Large intestine (tissue), 3 donors: ENCODE results near the gene MARK1. TPM values are rescaled to one million over a fixed set of nuclear protein-coding genes. Genes with fewer than 3 reads are reported as not detected.
"Not testable (repeated sequence)": the region's sequence is repeated elsewhere in the genome, so short reads cannot be mapped to it uniquely, and the experiment has no call there.

Experiments
- DNase-seq, 2 donors: peaks; one replicate each; pipeline versions ENCODE4 v3.0.0 to v3.0.0-alpha.2; 2013
- H3K27ac ChIP-seq: one replicate; pipeline ENCODE4 v1.5.1; 2013; ENCODE audit warnings: low read length
- H3K27me3 ChIP-seq: 2 replicates; pipeline ENCODE4 v1.6.1; 2013; ENCODE audit warnings: low read length; ENCODE audit not compliant: control insufficient read depth, insufficient read depth
- H3K36me3 ChIP-seq: 2 replicates; pipeline ENCODE4 v1.6.1; 2013; ENCODE audit warnings: low read length; ENCODE audit not compliant: control insufficient read depth, insufficient read depth
- H3K4me1 ChIP-seq: one replicate; pipeline ENCODE4 v1.6.1; 2013; ENCODE audit warnings: low read length; ENCODE audit not compliant: control insufficient read depth, insufficient read depth
- H3K4me3 ChIP-seq: one replicate; pipeline ENCODE4 v1.5.1; 2013; ENCODE audit warnings: low read length
- H3K9me3 ChIP-seq: one replicate; pipeline ENCODE4 v1.6.1; 2013; ENCODE audit warnings: mild to moderate bottlenecking, low read depth, low read length, moderate library complexity; ENCODE audit not compliant: control insufficient read depth
- WGBS: methylation state at CpG from one replicate; pipeline ENCODE4 v1.1.5; 2013; ENCODE audit warnings: low lambda C conversion rate; ENCODE audit not compliant: insufficient coverage; 5-methylcytosine and 5-hydroxymethylcytosine counted together
- polyA plus RNA-seq: library from polyadenylated mRNA; unstranded; fragments of 120-200 nt; gene quantifications from one replicate; pipeline ENCODE4 v1.2.1, GENCODE V29; 2013

Gene MARK1
- polyA plus RNA-seq, 1 donor = 3.9 TPM

GRCh38 chr1:220605651-220606050 lies 77.7 kb downstream of the MARK1 start:
- not testable (repeated sequence) for H3K4me3 ChIP-seq, H3K9me3 ChIP-seq, H3K27ac ChIP-seq, H3K36me3 ChIP-seq, DNase-seq, H3K27me3 ChIP-seq, H3K4me1 ChIP-seq
- WGBS = no CpG with 5 or more reads among the region's 4 CpGs

GRCh38 chr1:220611100-220611499 lies 83.2 kb downstream of the MARK1 start:
- no CpG with 5 or more reads among the region's 11 CpGs for WGBS
- not testable (repeated sequence) for H3K36me3 ChIP-seq, H3K27me3 ChIP-seq, H3K9me3 ChIP-seq, H3K4me1 ChIP-seq, H3K4me3 ChIP-seq, DNase-seq, H3K27ac ChIP-seq

- H3K36me3 ChIP-seq = no peaks in the 10 kb centered on the region
- H3K4me3 ChIP-seq = no peak overlapping the region
- H3K9me3 ChIP-seq = no peaks in the 10 kb centered on the region
- no peaks in the 10 kb centered on the region for H3K27me3 ChIP-seq
- no peak overlapping the region for H3K27ac ChIP-seq
- no peak for DNase-seq
- no peaks in the 10 kb centered on the region for H3K4me1 ChIP-seq
Measured at GRCh38 chr1:220616836-220617235, 88.9 kb downstream of the MARK1 start.

DNA sequence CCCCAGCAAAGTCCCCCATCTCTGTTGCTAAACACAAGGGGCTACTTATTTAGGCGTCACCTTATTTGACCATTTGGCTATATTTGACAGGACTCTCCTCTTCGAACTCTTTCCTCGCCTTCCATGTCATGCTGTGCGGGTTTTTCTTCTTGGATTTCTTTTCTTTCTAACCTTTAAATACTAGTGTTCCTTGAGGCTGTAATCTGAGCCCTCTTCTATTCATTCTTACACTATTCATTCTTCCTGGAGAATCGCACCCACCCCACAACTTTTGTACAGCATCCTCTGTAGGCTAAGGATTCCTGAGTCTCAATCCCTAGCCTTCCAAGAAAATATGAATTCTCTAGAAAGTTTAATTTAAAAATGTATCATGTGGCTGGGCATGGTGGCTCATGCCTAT lies 100.5 kb downstream of the MARK1 start:
- no peaks in the 10 kb centered on the region for H3K36me3 ChIP-seq
- no peak for DNase-seq
- no peak overlapping the region for H3K27ac ChIP-seq
- 83% methylated on average over 1 of the region's 5 CpGs for WGBS
- H3K4me3 ChIP-seq = no peak overlapping the region
- no peaks in the 10 kb centered on the region for H3K9me3 ChIP-seq
- no peaks in the 10 kb centered on the region for H3K4me1 ChIP-seq
- no peaks in the 10 kb centered on the region for H3K27me3 ChIP-seq

GRCh38 chr1:220631238-220631815 lies 103.4 kb downstream of the MARK1 start:
- DNase-seq = no peak
- H3K9me3 ChIP-seq = no peaks in the 10 kb centered on the region
- H3K27me3 ChIP-seq = no peaks in the 10 kb centered on the region
- H3K27ac ChIP-seq = no peak overlapping the region
- H3K36me3 ChIP-seq = no peaks in the 10 kb centered on the region
- no peak overlapping the region for H3K4me3 ChIP-seq
- H3K4me1 ChIP-seq = no peaks in the 10 kb centered on the region
- WGBS = 79% methylated on average over 3 of the region's 4 CpGs

DNA sequence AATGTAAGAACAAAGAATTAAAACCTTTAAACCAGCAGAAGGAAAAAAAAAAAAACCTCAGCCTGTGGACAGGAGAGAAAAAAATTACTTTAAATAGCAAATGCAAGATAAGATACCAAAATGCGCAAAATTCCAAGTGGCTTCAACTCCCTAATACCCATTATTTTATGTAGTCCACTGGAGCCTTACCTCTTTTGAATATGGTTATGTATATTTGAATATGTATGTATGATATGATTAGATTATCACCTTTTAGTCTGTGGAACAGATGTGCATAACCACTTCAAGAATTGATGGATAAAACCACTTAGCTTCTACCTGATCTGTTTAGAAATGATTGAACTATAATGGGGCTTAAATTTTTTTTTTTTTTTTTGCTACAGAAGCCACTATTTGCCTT lies 109.8 kb downstream of the MARK1 start:
- H3K36me3 ChIP-seq = no peaks in the 10 kb centered on the region
- H3K9me3 ChIP-seq = peaks cover 2% of the 10 kb centered on the region
- WGBS = no CpG with 5 or more reads among the region's 1 CpG
- no peak for DNase-seq
- no peaks in the 10 kb centered on the region for H3K4me1 ChIP-seq
- H3K27me3 ChIP-seq = no peaks in the 10 kb centered on the region
- H3K4me3 ChIP-seq = no peak overlapping the region
- H3K27ac ChIP-seq = no peak overlapping the region

DNA sequence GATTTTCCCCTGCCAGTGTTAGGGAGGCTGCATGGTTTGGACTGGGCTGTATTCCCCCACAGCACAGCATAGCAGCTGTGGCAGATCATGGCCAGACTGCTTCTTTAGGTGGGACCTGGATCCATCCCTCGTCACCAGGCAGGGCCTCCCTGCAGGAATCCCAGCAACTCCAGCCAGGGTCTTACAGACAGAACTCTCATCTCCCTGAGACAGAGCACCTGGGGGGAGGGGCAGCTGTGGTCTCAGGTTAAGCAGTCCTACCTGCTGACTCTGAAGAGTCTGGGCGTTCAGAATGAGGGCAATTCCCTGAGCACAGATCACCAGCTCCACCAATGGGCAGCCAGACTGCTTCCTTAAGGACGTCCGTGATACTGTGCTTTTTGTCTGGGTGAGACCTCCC lies 114.3 kb downstream of the MARK1 start:
- Histone ChIP-seq H3K4me3 (no peak overlapping the region), H3K27me3 (no peaks in the 10 kb centered on the region), H3K9me3 (peaks cover 2% of the 10 kb centered on the region), H3K4me1 (no peaks in the 10 kb centered on the region), H3K36me3 (no peaks in the 10 kb centered on the region), H3K27ac (no peak overlapping the region)
- DNase-seq = no peak
- no CpG with 5 or more reads among the region's 4 CpGs for WGBS

DNA sequence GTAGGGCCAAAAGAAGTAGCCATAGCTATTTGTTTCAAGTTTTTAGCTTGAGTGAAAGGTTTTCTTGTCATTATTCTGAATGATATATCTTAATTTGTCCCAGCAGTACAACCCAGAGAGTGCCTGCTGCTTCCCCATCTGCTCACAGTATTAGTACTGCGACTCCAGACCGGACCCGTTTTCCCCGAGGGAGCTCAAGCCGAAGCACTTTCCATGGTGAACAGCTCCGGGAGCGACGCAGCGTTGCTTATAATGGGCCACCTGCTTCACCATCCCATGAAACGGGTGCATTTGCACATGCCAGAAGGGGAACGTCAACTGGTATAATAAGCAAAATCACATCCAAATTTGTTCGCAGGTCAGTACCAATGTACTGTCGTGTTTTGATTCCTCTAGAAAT lies 125.1 kb downstream of the MARK1 start:
- Histone ChIP-seq H3K27me3 (no peaks in the 10 kb centered on the region), H3K4me3 (no peak overlapping the region)
- WGBS = 83% methylated on average over 1 of the region's 13 CpGs

GRCh38 chr1:220655509-220655908 lies 127.6 kb downstream of the MARK1 start:
- no peaks in the 10 kb centered on the region for H3K4me1 ChIP-seq
- DNase-seq = no peak
- H3K27ac ChIP-seq = no peak overlapping the region
- no CpG with 5 or more reads among the region's 1 CpG for WGBS
- H3K9me3 ChIP-seq = no peaks in the 10 kb centered on the region
- H3K4me3 ChIP-seq = no peak overlapping the region
- H3K27me3 ChIP-seq = no peaks in the 10 kb centered on the region
- peaks cover 8% of the 10 kb centered on the region for H3K36me3 ChIP-seq

More for the DNA sequence above, 125.1 kb downstream of the MARK1 start:
- DNase-seq = no peak
- H3K36me3 ChIP-seq = peaks cover 8% of the 10 kb centered on the region
- H3K27ac ChIP-seq = no peak overlapping the region
- H3K9me3 ChIP-seq = no peaks in the 10 kb centered on the region
- no peaks in the 10 kb centered on the region for H3K4me1 ChIP-seq

DNA sequence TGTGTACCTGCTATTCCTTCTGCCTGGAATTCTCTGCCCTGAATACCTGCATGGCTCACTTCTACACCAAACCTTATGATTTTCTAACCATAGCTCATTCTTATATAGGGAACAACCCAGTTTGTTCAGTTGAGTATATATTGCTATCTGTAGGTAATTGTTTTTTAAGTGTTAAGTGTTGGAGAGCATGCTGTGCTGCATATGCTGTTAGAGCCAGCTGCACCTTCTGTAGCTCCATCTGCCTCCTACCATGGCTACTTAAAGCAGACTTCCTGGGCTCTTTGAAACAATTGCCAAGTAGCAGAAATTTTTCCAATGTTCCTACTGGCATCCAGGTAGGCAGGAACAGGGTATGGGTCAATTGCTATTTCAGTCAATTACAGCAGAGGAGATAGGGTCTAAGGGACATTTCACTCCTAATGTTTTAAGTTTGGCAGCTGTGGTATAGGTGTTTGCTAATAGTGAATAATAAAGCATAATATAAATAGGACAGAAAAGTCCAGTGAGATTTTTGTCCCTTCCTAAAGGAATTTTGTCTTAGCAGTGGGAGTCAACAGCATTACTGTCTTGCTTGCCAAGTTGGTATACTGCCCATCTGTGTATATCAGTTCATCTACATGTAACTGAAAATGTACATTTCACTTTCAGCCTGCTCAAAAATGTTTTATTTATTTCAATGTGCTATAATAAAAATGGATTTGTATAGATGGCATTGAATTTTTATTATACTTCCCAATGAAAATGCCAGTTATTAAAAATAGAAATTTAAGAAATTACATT lies 128.2 kb downstream of the MARK1 start:
- no peaks in the 10 kb centered on the region for H3K4me1 ChIP-seq
- no peak overlapping the region for H3K27ac ChIP-seq
- H3K9me3 ChIP-seq = no peaks in the 10 kb centered on the region
- H3K27me3 ChIP-seq = no peaks in the 10 kb centered on the region
- H3K4me3 ChIP-seq = no peak overlapping the region
- H3K36me3 ChIP-seq = peaks cover 8% of the 10 kb centered on the region
- no peak for DNase-seq

- Histone ChIP-seq H3K27me3 (no peaks in the 10 kb centered on the region), H3K4me3 (no peak overlapping the region), H3K27ac (no peak overlapping the region), H3K9me3 (no peaks in the 10 kb centered on the region), H3K4me1 (no peaks in the 10 kb centered on the region), H3K36me3 (no peaks in the 10 kb centered on the region)
- no CpG with 5 or more reads among the region's 3 CpGs for WGBS
- DNase-seq = no peak
Measured at GRCh38 chr1:220666349-220666748, 138.4 kb downstream of the MARK1 start.
